ENCODE results near the gene GALNT2. TPM values are rescaled to one million over a fixed set of nuclear protein-coding genes. Genes with fewer than 3 reads are reported as not detected.

The GALNT2 gene
- total RNA-seq, 1 experiment from 2014 or later = 114 TPM

- POLR2A ChIA-PET = interaction anchor here (0.6 to 1.4 kb wide), 6 partner anchors 10 to 892 kb away, joined by 3 to 6 read pairs (median 3); no protein-coding TSS in a partner anchor
- Mint-ChIP-seq H3K9me3 (ENCODE audit: unreplicated experiment) (no peaks in the 10 kb centered on the region), H3K4me3 (ENCODE audit: unreplicated experiment) (no peak overlapping the region), H3K27ac (ENCODE audit: low read depth, unreplicated experiment) (no peak overlapping the region), H3K4me1 (ENCODE audit: insufficient read depth, unreplicated experiment) (peaks cover 28% of the 10 kb centered on the region), H3K36me3 (ENCODE audit: insufficient read depth, unreplicated experiment) (peaks cover 13% of the 10 kb centered on the region), H3K27me3 (ENCODE audit: insufficient read depth, unreplicated experiment) (no peaks in the 10 kb centered on the region)
- BruUV-seq (replicated peaks) = no TSS peak
- TF ChIP-seq CTCF (IDR thresholded peaks at IDR 0.05; ENCODE audit: unreplicated experiment) = no peak
- intact Hi-C loops (cut with micrococcal nuclease) = no loop called here
- no peak for DNase-seq (ENCODE audit: unreplicated experiment)
- CTCF ChIA-PET = interaction anchor here (0.6 to 1.9 kb wide), 5 partner anchors 15 to 467 kb away, joined by 3 to 6 read pairs (median 4); no protein-coding TSS in a partner anchor
Observed at GRCh38 chr1:230130172-230130944, 63.3 kb downstream of the GALNT2 start.

- DNase-seq (ENCODE audit: unreplicated experiment) = no peak
- Mint-ChIP-seq H3K27me3 (ENCODE audit: insufficient read depth, unreplicated experiment) (no peaks in the 10 kb centered on the region), H3K9me3 (ENCODE audit: unreplicated experiment) (no peaks in the 10 kb centered on the region), H3K36me3 (ENCODE audit: insufficient read depth, unreplicated experiment) (peaks cover 11% of the 10 kb centered on the region), H3K4me3 (ENCODE audit: unreplicated experiment) (no peak overlapping the region), H3K27ac (ENCODE audit: low read depth, unreplicated experiment) (no peak overlapping the region), H3K4me1 (ENCODE audit: insufficient read depth, unreplicated experiment) (peaks cover 17% of the 10 kb centered on the region)
- ChIA-PET POLR2A (interaction anchor here (0.6 to 1.4 kb wide), 4 partner anchors 9 to 699 kb away, joined by 3 to 6 read pairs (median 4); no protein-coding TSS in a partner anchor), CTCF (interaction anchor here (0.7 to 1.2 kb wide), 2 partner anchors 14 to 48 kb away, joined by 3 read pairs; no protein-coding TSS in a partner anchor)
- intact Hi-C loops (cut with micrococcal nuclease) = no loop called here
- TF ChIP-seq CTCF (IDR thresholded peaks at IDR 0.05; ENCODE audit: unreplicated experiment) = no peak
- no TSS peak for BruUV-seq (replicated peaks)
Observed at GRCh38 chr1:230131457-230131856, 64.4 kb downstream of the GALNT2 start.

- no peak for TF ChIP-seq CTCF (IDR thresholded peaks at IDR 0.05; ENCODE audit: unreplicated experiment)
- Mint-ChIP-seq H3K36me3 (ENCODE audit: insufficient read depth, unreplicated experiment) (peaks cover 16% of the 10 kb centered on the region), H3K4me3 (ENCODE audit: unreplicated experiment) (no peak overlapping the region), H3K9me3 (ENCODE audit: unreplicated experiment) (no peaks in the 10 kb centered on the region), H3K4me1 (ENCODE audit: insufficient read depth, unreplicated experiment) (peaks cover 8% of the 10 kb centered on the region), H3K27ac (ENCODE audit: low read depth, unreplicated experiment) (no peak overlapping the region), H3K27me3 (ENCODE audit: insufficient read depth, unreplicated experiment) (no peaks in the 10 kb centered on the region)
- intact Hi-C loops (cut with micrococcal nuclease) = no loop called here
- no TSS peak for BruUV-seq (replicated peaks)
- POLR2A ChIA-PET = interaction anchor here (1.0 to 2.5 kb wide), 6 partner anchors 10 to 63 kb away, joined by 3 to 13 read pairs (median 4); no protein-coding TSS in a partner anchor
- CTCF ChIA-PET = interaction anchor here (1.0 to 1.3 kb wide), 2 partner anchors 82 to 471 kb away, joined by 3 read pairs; no protein-coding TSS in a partner anchor
- no peak for DNase-seq (ENCODE audit: unreplicated experiment)
Observed at GRCh38 chr1:230132758-230133157, 65.7 kb downstream of the GALNT2 start.

GRCh38 chr1:230135726-230136125, 68.7 kb downstream of the GALNT2 start:
- no peak overlapping the region for H3K27ac Mint-ChIP-seq (ENCODE audit: low read depth, unreplicated experiment)
- no peak for DNase-seq (ENCODE audit: unreplicated experiment)
- H3K9me3 Mint-ChIP-seq (ENCODE audit: unreplicated experiment) = no peaks in the 10 kb centered on the region
- no peaks in the 10 kb centered on the region for H3K27me3 Mint-ChIP-seq (ENCODE audit: insufficient read depth, unreplicated experiment)
- H3K4me3 Mint-ChIP-seq (ENCODE audit: unreplicated experiment) = no peak overlapping the region
- intact Hi-C loops (cut with micrococcal nuclease) = no loop called here
- ChIA-PET CTCF (interaction anchor here (0.8 kb wide), 1 partner anchor 420 kb away, joined by 3 read pairs; no protein-coding TSS in a partner anchor), POLR2A (interaction anchor here (0.7 kb wide), 1 partner anchor 487 kb away, joined by 3 read pairs; no protein-coding TSS in a partner anchor)
- peaks cover 25% of the 10 kb centered on the region for H3K36me3 Mint-ChIP-seq (ENCODE audit: insufficient read depth, unreplicated experiment)
- H3K4me1 Mint-ChIP-seq (ENCODE audit: insufficient read depth, unreplicated experiment) = peaks cover 19% of the 10 kb centered on the region
- BruUV-seq (replicated peaks) = no TSS peak
- no peak for TF ChIP-seq CTCF (IDR thresholded peaks at IDR 0.05; ENCODE audit: unreplicated experiment)
